ENCODE results near the gene SMS.

Gene SMS

DNA sequence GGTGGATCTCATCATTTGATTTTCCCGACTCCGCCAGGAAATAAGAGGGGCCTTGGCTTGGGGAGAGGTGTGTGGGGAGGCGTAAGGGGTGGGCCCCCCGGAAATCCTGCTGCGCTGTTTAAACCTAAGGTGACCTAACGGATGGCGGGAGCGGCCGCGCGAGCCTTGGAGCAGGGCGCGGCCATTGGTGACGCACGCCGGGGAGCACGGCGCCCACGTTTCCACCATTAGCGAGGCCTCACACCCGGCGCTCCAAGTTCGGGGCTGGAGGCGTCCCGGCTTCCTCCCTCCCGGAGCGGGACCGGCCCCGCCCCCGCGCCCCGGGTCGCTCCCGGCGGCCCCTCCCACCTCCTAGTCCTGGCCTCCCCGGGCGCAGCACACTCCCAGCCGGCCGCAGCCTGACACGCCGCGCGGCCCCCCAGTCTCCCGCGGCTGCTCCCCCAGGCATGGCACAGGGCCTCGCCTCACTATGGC is at the start of gene SMS:
TSS of gene SMS (plus strand) at position 354 of the 474 bp plus-strand sequence. CDS start at position 470, 116 bp downstream.
- DNase-seq (ENCODE audit: low read depth in 2 of 2, low spot score in 1 of 2), result peak; percentile 11 to 36

DNA sequence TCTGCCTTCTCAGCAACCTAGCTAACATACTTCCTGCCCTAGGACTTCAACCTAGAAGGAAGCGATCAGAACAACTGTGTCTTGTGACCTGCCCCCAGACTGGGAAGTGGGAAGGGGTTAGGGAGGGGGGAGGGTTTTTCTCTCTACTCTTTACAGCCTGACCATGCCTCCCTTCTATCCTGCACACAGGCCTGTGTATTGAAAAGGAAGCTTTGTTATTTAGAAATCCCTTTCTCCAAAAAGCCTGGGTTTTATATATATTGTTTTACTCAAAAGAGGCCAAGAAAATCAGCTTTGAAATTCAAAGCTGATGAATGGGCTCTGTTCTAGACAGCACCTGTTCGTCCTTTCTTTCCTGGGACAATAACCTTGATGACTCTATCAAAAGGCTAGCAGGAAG is 35.2 kb upstream of the SMS start:
- DNase-seq (ENCODE audit: low read depth in 2 of 2, low spot score in 1 of 2), result no peak

DNA sequence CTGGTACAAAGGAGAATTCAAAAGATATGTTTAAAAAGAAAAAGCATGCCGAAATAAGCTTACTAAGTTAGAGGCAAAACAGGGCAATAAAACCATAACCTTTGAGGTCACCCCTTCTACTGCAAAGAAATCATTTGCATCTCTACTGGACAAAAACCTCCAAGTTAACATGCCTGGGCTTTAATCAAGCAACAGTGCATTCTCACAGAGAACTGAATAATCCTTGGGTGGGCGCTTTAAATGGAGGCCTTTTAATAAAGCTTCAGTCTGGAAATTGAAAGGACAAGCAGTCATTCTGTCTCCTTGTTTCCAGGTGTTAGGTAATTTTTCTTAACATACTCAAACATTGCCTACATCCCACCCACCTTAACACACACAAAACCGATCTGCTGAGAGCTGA is 34.6 kb upstream of the SMS start:
- no peak for DNase-seq (ENCODE audit: low read depth in 2 of 2, low spot score in 1 of 2)

DNA sequence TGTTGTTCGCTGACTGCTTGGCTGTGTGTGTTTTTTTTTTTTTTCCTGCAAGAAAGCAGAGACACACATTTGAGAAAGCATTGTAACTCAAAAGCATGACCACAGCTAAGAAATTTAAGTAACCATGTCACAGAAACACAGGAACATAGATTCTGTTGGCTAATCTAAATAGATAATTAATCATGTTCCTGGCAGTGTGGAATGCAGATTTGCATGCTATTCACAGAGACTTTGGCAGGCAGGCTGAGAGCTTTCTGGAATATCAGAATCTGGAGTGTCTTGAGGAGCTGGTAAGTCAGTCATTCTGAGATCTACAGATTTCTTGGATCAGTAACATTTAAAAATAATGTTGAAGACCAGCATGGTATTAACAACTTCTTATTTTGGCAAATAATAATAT is 33.2 kb upstream of the SMS start:
- no peak for DNase-seq (ENCODE audit: low read depth in 2 of 2, low spot score in 1 of 2)

DNA sequence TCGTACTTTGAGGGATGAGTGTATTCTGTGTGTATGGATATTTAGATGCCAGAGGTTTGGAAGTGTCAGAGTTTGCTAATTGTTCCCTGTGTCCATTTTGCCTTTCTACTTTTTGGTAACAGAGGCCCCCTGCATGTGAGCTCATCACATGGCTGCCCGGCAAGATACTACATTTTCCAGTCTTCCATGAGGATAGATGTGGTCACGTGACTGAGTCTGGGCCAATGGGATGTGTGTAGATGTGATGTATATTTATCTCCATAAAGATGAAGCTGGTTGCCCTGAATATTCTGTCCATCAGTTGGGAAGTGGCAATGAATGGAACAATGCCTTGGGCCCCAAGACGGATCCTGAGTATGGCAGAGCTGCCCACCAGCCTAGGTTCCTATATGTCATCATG is 29.0 kb upstream of the SMS start:
- DNase-seq (ENCODE audit: low read depth in 2 of 2, low spot score in 1 of 2), result no peak

DNA sequence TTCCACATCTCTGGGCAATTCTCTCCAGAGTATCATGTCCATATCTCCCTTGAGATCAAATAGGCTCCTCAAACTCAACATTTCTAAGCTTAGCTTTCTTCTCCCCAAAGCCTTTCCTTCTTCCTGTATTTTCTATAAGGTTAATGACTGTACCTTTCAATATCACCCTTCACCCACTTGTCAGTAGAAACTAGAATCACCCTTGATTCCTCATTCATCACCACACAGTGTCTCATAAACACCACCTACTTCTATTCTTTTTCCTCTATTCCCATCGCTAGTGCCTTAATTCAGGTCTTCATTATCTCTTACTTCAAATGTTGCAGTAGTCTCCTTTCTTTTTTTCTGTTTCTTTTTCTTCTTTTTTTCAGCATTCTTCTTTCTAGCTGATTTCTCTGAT is 28.3 kb upstream of the SMS start:
- no peak for DNase-seq (ENCODE audit: low read depth in 2 of 2, low spot score in 1 of 2)

DNA sequence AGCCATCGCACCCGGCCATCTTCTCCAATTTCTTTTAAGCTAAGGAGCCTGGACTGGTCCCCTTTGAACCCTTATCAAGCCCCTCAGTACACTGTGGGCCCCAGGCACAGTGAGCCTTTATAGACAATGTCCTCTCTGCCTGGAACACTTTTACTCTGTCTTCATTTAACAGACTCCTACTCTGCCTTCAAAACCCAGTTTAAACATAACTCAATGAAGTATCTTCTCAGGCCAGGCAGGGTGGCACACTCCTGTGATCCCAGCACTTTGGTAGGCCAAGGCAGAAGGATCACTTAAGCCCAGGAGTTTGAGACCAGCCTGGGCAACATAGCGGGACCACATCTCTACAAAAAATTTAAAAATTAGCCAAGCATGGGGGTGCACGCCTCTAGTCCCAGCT is 27.5 kb upstream of the SMS start:
- no peak for DNase-seq (ENCODE audit: low read depth in 2 of 2, low spot score in 1 of 2)

DNA sequence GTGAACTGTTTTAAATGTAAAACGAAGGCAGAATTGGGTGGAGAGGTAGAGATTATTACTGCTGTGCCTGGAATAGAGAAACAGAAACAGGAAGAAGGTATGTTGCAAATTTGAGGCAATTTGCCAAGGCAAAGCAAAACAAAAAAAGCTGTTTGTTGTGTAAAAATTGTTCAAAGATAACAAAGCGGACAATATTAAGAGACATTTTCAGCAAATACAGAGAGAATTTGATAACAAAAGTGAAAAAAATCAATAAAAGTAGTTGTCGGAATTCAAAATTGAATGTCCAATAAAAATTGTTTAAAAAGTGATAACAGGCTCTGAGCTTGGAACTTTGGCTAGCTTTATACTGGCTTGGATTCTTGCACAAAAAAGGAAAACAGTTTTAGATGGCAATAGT is 14.4 kb upstream of the SMS start:
- no peak for DNase-seq (ENCODE audit: low read depth in 2 of 2, low spot score in 1 of 2)

DNA sequence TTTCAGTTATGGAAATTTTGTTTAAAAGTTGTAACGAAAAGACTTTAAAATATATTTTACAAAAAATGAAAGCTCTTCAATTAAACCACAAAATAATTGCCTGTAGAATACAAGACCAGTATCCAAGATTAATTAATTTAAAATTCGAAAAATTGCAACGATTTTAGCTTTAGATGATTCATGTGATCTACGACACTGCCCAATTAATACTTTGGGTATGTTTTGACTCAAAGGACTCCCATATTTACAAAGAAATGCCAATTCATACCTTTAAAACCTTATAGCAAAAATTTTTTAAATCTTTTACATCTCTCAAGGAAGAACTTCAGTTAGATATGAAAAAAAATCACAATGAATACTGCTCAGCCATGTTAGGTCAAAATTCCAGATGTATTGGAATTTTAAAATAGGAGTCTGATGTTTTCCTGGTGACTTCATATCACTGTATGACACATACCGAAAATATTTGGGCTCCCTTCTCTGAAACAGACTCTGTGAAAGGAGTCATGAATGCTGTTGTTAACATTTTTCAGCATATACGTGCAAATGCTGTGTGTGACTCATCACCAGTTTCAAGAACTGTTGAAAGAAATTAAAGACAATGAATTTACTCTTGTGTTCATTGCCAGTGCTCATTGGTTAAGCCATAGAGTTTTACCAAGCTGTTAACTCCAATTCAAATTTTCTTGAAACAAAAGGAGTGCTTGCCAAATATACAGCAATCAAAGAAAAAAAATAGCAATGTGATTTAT is 13.8 kb upstream of the SMS start:
- DNase-seq (ENCODE audit: low read depth in 2 of 2, low spot score in 1 of 2), result no peak

DNA sequence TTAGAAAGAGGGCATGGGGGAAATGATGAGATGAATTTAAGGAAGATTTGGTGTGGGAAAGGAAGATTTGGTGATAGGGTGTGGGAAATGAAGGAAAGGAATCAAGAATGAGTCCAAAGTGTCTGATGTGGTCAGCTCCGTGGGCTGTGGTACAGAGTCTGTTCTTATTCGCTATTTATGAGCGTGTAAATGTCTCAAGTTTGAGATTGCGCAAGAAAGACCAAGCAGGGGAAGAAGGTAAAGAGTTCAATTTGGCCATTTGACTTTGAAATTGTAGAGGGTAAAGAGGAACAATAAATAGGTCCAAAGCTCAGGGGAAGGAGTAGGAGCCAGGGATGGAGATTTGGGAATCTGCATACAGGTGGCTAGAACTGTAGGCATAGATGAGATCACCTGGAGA is 11.3 kb upstream of the SMS start:
- DNase-seq (ENCODE audit: low read depth in 2 of 2, low spot score in 1 of 2), result no peak

DNA sequence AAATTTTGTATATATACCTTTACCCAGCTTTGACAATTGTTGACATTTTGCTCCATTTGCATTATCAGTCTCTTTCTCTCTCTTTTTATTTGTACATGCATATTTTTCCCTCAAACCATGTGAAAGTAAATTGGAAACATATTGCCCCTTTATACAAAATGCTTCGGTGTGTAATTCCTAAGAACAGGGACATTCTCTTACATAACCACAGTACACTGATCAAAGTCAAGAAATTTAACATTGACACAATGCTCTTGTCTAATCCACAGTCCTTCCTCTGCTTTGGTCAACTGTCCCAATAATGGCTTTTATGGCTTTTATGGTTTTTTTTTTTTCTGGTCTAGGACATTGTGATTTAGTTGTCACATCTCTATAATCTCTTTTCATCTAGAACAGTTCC is 9.5 kb upstream of the SMS start:
- no peak for DNase-seq (ENCODE audit: low read depth in 2 of 2, low spot score in 1 of 2)

DNA sequence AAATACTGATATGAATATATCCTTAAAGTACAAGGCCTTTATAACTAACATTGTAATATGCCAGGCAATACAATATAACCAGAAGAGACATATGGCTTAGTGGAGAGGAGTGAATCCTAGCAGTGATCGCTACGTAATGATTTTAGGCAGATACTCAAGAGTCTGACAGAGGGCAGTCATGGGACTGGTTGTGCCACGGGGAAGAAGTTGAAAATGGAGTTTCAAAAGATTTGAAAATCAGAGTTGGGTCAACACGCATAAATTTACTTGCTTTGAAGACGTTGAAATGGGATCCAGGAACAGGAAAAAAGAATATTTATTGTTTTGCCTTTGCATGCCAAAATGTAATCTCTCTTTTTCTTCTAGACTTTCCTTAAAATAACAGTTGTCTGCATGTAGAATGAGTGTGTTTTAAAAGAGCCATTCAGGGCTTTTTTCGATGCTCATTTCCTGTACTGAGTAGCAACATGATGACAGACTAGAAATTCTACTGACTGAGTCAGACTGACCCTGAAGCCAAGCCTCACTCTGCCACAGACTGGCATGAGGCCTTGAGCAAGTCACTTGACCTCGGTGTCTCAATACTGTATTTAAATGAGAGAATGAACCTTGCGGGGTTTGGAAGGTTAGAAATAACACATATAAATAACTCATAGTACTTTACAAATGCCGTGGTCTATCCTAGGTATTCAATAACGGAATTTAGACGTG is 8.1 kb upstream of the SMS start:
- DNase-seq (ENCODE audit: low read depth in 2 of 2, low spot score in 1 of 2), result no peak

DNA sequence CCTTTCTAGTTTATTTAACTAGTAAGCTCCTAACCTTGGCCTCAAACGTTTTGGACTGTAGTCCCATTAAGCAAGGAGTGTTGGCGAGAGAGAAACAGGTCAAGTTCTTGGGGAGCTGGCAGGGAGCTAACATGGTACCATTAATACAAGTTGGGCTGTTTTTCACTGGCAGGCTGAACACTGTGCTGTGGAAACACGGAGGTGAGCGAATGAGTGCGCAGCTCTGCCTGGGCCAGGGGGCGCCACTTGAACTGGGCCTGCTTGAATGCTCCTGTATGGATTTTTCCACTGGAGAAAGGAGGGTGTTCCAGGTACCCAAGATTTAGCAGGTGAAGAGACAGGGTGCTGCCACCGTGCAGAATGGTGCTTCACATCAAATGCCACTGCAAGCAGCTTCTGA is 7.4 kb upstream of the SMS start:
- DNase-seq (ENCODE audit: low read depth in 2 of 2, low spot score in 1 of 2), result no peak

DNA sequence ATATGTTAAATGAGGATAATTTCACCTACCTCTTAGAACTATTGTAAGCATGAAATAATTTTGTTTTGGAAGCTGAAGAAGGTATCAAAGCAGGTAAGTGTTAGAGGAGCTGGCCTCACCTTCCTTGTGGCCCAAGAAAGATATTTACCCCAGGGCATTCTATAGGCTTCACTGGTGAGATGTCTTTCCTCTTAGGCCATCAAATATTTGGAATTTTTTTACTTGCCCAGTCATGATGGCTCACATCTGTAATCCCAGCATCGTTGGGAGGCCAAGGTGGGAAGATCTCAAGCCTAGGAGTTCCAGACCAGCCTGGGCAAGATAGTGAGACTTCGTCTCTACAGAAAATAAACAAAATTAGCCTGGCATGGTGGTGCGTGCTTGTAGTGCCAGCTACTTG is 6.1 kb upstream of the SMS start:
- no peak for DNase-seq (ENCODE audit: low read depth in 2 of 2, low spot score in 1 of 2)

DNA sequence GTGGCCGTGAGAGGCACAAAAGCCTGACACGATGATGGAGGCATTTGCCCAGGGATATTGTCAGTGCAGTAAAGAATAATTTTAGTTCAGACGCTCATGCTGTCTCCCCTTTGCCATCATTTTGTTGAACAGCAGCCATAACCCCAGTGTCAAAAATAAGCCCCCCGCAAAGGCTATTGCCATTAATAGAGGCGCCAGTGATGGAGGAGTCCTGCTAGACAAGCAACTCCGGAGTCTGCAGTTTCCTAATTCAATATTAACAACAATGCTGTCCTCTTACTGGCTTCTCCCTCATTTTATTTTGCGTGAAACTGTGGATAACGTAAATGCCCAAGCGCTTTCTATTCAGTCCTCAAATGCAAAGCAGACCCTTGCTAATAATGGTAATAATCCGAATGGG is 603 bp upstream of the SMS start:
- no peak for DNase-seq (ENCODE audit: low read depth in 2 of 2, low spot score in 1 of 2)

DNA sequence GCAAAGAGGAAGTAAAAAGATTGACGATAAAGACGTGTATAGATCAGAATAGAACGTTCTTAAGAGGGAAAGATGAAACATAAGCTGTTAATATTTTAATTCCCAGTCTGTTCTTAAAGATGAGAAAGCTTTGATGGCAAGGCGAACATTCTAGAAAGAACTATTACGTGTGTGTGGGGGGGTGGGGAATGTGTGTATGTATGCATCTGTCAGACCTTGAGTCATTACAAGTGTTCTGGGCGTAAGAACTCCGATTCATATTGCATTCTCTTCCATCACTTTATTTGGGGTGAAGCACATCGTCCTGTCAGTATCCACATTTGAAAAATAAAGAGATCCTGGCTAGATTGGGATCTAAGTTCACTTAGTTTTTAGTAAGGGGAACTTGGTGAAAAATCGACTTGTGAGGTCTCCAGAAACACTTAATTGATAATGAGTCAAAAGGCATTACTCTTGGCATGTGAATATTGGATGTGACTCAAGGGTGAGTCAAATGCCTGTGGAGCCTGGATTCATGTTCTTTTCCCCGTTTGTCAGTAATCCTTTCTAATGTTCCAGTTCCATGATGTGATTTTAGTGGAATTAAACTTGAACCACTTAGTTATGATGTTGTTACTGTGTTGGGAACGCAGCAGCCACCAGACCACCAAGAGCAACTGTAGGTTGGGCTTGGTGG is 3.1 kb downstream of the SMS start:
- DNase-seq (ENCODE audit: low read depth in 2 of 2, low spot score in 1 of 2), result no peak

DNA sequence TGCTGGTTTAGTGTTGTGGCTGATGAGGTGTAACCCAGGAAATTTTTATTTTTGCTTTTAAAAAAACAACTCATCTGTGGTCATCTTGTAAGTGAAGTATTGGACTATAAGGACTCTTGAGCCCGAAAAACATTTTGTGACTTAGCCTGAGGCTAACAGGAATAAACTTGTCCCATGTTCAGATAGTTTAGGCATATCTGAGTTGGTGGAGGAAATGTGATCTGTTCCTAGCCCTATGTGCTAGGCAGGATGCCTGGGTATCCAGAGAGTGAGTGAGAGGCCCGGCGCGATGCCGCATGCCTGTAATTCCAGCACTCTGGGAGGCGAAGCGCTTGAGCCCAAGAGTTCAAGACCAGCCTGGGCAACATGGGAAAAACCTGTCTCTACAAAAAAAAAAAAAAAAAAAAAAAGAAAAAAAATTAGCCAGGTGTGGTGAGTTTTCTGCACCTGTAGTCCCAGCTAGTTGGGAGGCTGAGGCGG is 3.7 kb downstream of the SMS start:
- no peak for DNase-seq (ENCODE audit: low read depth in 2 of 2, low spot score in 1 of 2)

DNA sequence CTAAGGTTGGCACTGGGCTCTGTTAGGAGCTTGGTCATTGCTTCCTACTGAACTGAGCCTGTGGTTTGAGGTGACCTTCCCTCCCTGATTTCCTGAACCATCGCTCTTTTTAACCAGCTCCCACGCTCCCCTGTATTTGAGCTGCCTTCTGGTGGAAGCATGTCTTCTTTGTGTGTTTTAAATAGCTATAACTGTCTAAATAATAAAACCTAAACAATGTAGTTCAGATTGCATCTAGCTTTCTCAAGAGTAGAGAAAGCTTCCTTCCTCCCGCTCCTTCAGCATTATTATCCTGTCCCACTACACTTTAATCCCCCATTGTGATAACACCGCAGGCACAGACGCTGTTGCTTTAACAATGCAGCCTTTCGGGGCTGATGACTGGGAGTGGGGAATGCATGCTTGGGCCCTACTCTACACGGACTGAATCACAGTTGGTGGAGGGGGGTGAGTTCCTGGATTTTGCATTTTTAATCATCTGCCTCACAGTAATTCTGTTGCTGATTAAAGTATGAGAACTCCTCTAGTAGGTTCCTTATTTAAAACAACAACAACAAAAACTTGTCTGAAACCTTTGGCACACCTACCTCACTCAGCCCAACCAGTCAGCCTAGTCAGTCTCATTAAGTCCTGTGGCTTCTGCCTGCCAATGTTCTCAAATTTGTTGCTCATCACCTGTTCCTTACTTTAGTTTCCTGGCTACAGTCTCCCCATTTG is 6.6 kb downstream of the SMS start:
- no peak for DNase-seq (ENCODE audit: low read depth in 2 of 2, low spot score in 1 of 2)

DNA sequence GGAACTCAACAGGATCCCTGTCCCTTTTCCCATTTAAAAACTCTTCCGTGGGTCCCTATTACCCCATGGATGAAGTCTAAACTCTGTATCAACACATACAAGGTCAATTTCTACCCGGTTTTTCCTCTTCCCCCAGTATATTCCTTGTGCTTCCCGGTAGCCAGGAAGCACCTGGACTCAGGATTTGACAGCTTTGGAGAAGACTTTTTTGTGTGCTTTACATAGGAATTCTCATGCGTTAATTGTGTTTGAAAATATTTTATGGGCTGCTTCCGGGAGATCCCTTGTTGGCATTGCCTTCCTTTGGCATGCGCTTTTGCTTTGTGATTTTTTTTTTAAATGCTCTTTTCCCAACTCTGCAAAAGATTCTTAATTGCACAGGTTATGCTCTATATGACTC is 7.2 kb downstream of the SMS start:
- no peak for DNase-seq (ENCODE audit: low read depth in 2 of 2, low spot score in 1 of 2)

DNA sequence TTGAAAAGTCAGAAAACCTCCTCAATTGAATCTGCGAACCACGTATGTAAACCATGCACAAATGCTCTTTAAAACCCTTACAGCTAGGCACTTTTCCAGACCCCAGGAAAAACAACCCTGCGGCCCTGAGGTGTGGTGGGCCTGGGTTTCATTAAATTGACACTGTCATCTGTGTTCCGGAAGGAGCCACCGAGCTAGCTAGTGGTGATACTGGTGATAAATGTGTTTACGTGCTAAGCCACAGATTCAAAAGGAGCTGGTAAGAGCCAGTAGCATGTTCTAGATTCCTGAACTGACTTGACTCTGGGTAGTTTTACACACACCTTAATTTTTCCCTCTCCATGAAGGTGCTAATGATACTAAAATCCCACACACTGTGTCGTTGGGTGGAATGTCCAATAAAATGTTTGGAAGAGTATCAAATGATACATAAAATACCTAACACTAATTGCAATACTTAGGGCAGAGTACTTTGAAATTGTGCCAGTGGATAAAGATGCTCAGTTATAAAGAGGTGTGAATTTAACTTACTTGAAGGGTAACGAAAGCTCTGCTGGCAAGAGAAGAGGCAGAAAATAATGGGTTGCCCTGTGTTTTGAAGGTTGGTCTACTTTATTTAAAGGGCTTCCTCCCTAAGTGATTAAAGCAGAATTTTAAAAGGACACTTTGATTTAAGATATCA is 8.5 kb downstream of the SMS start:
- no peak for DNase-seq (ENCODE audit: low read depth in 2 of 2, low spot score in 1 of 2)

DNA sequence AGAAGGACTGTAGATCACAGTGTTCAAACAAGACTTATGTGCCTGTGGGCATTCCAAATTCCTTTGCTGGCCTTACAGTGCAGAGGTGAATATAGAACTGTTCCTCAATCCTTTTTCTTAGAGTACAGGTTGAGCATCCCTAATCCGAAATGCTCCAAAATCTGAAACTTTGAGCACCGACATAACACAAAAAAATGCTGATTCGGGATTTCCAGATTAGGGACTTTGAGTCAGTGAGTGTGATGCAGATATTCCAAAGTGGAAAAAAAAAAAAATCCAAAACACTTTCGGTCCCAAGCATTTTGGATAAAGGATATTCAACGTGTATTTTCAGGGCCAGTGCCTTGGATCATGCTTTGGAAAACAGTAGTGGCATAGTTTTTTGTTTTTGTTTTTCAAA is 9.2 kb downstream of the SMS start:
- DNase-seq (ENCODE audit: low read depth in 2 of 2, low spot score in 1 of 2), result no peak
